ENCODE data around the gene IL5.

The IL5 gene

DNA sequence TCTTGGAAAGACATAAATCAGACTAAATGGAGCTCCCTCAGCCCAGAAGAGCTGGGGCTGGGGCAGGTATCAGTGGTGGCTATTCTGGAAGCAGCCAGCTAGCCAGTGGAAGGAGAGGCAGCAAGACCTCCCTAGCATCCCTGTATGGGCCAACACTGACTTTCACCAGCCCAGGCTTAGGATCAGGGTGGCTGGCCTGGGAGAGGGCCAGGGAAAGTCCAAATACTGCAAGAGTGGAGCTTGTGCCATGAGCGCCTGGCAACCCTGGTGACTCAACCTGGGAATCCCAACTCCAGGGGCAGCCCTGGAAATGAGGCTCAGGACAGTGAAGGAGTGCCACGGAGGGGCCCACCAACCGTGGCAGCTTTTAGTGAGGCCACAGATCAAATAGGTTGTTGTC, 45.2 kb downstream of the IL5 start:
- no peak for DNase-seq

DNA sequence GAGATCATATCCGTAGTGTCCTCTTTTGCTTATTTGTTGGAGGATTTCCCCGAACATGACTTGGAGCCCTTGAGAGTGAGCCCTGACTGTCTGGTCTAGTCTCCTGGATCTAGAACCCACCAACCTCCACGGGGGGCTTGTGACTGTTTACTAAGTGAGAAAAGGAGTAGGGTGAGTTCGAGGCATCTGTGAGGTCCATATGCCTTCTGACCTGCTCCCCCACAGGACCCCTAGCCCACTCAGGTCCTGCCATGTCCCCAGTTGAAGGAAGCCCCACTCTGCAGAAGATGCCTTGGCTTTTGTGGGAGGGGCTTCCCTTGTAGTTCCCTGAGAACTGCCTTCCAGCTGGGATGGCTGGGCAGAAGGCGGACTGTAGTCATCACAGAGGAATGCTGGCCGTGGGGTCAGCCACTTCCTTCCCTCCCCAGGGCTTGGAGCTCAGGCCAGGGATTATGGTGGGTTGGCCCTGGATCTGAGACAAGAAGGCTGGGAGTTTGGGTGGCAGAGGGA, 45.8 kb downstream of the IL5 start:
- DNase-seq: no peak

DNA sequence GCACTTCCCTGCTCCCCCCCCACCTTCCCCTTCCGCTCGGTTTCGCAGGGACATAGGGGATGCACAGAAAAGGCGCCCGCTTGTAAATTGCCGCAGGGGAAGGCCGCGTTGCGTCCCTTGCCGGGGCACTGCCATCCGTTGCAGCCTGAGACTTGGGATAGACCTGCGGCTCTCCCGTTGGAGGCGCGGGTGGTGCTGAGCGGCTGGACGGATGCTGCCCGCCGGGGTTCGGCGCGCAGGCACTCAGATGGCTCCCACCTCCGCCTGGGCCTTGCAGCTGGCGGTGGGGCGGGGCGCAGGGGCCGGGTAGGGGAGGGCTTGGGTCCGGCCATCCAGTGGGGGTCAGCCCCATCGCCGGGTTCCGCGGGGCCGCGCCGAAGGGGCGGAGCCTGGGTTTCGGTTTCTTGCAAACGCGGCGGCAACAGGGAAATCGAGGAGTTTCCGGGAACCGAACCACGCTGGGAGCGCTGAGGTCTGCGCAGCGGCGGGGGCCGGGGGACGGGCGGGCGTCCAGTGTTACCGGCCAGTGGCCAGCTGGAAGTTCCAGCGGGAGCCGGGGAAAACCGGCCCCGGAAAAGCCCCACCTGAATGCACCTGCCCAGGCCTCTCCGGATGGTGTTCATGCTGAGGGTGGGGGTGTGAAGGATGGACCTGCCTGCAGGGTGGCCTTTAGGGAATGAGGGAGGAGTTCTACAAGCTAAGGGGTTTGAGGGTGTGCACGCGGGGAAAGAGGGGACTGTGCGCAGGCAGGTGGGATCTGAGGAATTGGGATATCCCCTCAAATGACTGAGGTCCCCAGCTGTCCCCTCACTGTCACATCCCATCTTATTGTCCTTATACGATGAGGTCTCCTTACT, 46.5 kb downstream of the IL5 start:
- peak; percentile 30 for DNase-seq

DNA sequence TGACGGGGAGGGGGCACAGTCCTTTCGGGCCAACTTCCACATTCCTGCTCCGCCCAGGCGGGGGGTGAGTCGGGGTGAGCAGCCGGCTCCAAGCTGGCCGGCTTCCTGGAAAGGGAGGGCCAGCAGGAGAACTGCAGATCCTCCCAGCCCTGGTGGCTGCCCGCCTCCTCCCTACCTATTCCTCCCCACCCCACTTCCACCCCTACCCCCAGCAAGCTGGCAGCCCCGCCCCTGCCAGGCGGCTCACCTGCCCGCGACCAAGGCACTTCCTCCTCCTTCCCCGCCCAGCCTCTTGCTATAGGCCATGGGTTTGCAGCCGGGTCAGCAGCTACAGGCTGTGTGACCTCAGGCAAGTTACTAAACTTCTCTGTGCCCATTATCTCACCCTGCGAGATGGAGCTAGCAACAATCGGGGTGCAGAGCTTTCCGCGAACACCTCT, 47.1 kb downstream of the IL5 start:
- DNase-seq: peak; percentile 46

DNA sequence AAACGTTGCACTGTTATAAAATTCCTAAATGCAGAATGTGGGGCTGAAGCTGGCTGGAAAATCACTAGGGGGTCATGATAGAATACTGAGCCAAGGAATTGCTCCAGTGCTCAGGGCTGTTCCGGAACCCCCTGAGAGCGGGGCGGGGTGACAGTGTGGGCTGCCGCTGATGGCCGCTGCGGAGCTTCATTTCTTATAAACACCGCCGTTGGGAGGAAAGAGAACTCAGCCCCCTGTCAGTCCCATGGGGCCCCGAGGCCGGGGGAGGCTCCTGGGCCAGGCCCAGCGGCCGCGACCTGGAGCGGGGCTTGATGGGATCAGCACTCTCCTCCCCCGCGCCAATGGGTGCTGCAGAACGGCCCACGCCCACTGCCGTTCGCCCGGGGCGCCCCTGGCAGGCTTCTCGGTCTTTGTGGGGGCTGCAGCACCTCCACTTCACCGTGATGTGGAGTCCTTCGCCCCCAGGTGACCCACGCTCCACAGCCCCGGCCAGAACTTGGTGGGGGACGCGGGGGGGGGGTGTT, 47.6 kb downstream of the IL5 start:
- peak; percentile 55 for DNase-seq

DNA sequence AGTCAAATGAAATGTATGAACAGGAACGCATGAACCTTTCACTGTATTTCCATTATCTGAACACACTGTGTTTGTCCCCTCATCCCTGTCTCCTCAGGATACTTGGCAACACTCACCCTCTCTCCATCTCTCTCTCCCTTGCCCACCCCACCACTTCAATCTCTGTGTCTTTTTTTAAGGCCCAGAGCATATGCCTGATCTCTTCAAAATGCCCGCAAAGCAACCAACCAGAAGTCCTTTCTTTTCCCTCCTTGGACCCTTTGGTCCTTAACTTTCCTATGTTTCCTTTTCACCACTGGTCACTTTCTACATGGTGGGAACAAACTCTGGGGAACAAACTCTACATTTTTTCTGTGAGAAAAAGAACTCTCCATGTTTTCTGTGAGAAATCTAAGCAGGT, 49.5 kb downstream of the IL5 start:
- DNase-seq: no peak

DNA sequence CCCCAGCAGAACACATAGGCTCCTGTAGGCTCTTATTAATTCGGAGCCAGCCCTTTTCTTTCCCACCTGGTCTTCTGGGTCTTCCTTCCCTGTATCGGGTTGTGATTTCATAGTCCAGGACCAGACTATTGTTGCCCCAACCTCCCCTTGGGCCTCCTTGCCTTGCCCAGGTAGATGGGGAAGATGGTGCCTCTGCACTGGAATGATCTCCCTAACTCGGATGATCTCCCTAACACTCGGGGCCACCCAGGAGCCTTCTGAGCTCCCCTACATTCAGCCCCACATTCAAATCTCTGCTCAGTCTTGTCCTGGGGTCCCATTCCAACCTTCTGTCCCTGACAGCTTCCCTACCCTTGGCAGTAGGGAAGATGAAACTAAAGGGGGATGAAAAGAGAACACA, 50.1 kb downstream of the IL5 start:
- DNase-seq: no peak

DNA sequence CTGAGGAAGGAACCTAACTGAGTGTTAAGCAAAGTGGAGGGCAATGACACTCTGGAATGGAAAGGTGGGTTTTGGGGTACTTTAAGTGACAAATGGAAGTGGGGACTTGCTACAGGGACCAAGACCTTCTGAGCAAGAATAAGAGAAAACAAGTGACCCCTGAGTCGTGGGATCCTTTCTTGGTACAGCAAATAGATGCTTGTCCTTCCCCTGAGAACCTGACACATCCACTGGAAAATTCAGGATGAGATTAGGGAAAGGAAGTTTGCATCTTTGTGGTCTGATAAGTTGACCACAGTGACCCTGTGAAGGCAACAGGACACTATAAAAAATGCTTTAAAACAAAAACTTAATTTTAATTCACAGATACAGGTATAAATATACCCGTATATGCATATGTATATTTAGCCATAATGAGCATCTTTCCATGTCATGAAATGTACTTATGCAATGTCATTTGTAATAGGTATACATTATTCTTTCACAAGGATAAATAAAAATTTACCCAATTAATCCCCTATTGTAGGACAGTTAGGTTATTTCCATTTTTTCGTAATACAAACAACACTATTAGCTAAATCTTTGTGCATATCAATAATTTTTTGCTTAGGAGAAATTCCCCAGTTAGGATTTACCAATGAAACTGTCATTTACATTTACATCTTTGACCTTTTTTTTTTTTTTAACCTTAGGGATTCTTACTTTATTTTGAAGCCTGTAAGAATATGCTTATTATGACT, 50.8 kb downstream of the IL5 start:
- DNase-seq: no peak

Data from NCI-H1436 (cell line).